ENCODE results near the gene SHC4.

SHC4 gene

GRCh38 chr15:48825075-48825474, 138.6 kb downstream of the SHC4 start:
- TF ChIP-seq ZFX (IDR thresholded peaks at IDR 0.05; ENCODE audit: borderline replicate concordance) (no peak), CTCF (IDR thresholded peaks at IDR 0.05) (no peak)
- no peak overlapping the region for H3K27ac ChIP-seq

- TF ChIP-seq CTCF (IDR thresholded peaks at IDR 0.05) (no peak), ZFX (IDR thresholded peaks at IDR 0.05; ENCODE audit: borderline replicate concordance) (no peak)
- H3K27ac ChIP-seq = no peak overlapping the region
Observed at GRCh38 chr15:48823706-48824105, 140.0 kb downstream of the SHC4 start.

DNA sequence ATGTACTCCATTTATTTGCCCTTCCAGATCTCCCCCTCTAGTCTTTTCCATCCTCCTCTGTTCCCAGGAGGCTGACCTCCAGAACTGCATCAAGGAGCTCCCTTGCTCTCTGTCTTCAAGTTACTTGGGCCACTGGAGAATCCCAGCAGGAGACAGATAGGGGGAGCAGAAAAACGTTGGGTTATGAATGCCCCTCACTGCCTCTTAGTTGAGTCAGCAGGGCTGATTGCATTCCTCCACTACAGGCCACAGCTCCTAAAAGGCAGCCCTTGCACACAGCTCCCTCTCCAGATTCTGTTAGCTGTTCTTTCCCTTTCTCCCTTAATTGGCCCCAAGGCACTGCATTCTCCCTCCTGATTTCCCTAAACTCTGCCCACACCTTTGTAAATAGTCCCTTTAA, 140.5 kb downstream of the SHC4 start:
- TF ChIP-seq CTCF (IDR thresholded peaks at IDR 0.05) (no peak), ZFX (IDR thresholded peaks at IDR 0.05; ENCODE audit: borderline replicate concordance) (no peak)
- H3K27ac ChIP-seq = no peak overlapping the region

DNA sequence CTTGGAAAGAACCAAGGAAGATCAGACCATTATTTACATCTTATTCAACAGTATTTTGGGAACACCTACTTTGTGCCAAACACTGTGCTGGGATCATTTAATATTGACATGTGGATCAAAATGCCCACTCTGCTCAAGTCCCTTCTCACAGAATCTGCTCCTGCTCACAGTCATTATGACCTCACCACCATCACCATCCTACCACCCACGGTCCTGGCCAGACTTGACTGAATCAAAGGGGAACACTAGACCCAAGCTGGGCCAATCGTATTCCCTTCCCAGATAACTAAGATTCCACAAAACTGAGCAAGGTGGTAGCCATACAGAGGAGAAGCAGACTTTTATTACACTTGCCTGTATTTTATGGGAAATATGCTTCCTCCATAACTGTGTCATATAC, 149.4 kb downstream of the SHC4 start:
- TF ChIP-seq CTCF (IDR thresholded peaks at IDR 0.05) = no peak
- no peak for TF ChIP-seq ZFX (IDR thresholded peaks at IDR 0.05; ENCODE audit: borderline replicate concordance)

GRCh38 chr15:48811325-48811958, 152.3 kb downstream of the SHC4 start:
- H3K27ac ChIP-seq = peak overlapping the region; percentile 95
- no peak for TF ChIP-seq ZFX (IDR thresholded peaks at IDR 0.05; ENCODE audit: borderline replicate concordance)
- TF ChIP-seq CTCF (IDR thresholded peaks at IDR 0.05) = peak; percentile 57

More for the DNA sequence above, 149.4 kb downstream of the SHC4 start:
- H3K27ac ChIP-seq = no peak overlapping the region

GRCh38 chr15:48810414-48811324, 153.1 kb downstream of the SHC4 start, which contains the start of gene CEP152:
Gene CEP152 (minus strand): TSS chr15:48811069. CDS start chr15:48805649, 5,420 bp downstream.
- TF ChIP-seq CTCF (IDR thresholded peaks at IDR 0.05) (no peak), ZFX (IDR thresholded peaks at IDR 0.05; ENCODE audit: borderline replicate concordance) (no peak)
- peak within 1 kb of the TSS; percentile 95 for H3K27ac ChIP-seq

DNA sequence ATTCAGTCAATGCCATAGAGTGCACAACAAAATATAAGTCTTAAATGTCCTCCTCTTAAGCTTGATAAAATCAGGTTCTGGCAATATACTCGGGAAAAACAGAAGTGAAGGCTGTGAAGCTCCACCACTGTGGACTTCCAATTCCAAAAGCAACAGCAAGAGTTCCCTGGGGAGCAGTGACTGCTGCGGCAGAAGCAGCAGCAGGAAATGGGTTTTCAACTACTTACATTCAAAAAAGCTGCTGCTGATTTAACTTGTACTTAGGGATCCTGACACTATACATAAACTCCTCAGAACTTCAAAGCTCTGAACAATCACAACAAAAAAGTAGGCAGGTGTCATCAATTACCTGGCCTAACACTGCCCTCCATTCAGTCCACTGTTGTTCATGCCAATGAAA, 157.6 kb downstream of the SHC4 start:
- H3K27ac ChIP-seq = no peak overlapping the region
- TF ChIP-seq ZFX (IDR thresholded peaks at IDR 0.05; ENCODE audit: borderline replicate concordance) = no peak
- no peak for TF ChIP-seq CTCF (IDR thresholded peaks at IDR 0.05)

Data from 22Rv1 (cell line).